Measurements from ENCODE around the gene ABCD4.

ABCD4 gene

GRCh38 chr14:74265301-74265965 is 37.3 kb downstream of the ABCD4 start:
- intact Hi-C loops (cut with DNase I): no loop called here
- no peak for DNase-seq

- no peak for DNase-seq
- intact Hi-C loops (cut with DNase I): no loop called here
Measured at GRCh38 chr14:74263921-74264320, 38.8 kb downstream of the ABCD4 start.

- DNase-seq: no peak
- intact Hi-C loops (cut with DNase I): no loop called here
Measured at GRCh38 chr14:74263181-74263580, 39.6 kb downstream of the ABCD4 start.

GRCh38 chr14:74262076-74262475 is 40.7 kb downstream of the ABCD4 start:
- intact Hi-C loops (cut with DNase I): no loop called here
- DNase-seq: no peak

- intact Hi-C loops (cut with DNase I): no loop called here
- DNase-seq: no peak
Measured at GRCh38 chr14:74261288-74261687, 41.4 kb downstream of the ABCD4 start.

GRCh38 chr14:74260525-74261233 is 42.1 kb downstream of the ABCD4 start:
- intact Hi-C loops (cut with DNase I): no loop called here
- no peak for DNase-seq

- DNase-seq: no peak
- intact Hi-C loops (cut with DNase I): no loop called here
Measured at GRCh38 chr14:74259513-74259912, 43.2 kb downstream of the ABCD4 start.

GRCh38 chr14:74258764-74259035 is 44.0 kb downstream of the ABCD4 start:
- intact Hi-C loops (cut with DNase I): no loop called here
- peak in 1 of 42 donors; percentile 10 for DNase-seq

GRCh38 chr14:74257941-74258763 is 44.6 kb downstream of the ABCD4 start:
- intact Hi-C loops (cut with DNase I): no loop called here
- DNase-seq: peak in 20 of 42 donors; percentile 7 to 54 (median 24)

GRCh38 chr14:74257078-74257940 is 45.4 kb downstream of the ABCD4 start:
- DNase-seq: peak in 41 of 42 donors; percentile 30 to 82 (median 63)
- intact Hi-C loops (cut with DNase I): no loop called here

- intact Hi-C loops (cut with DNase I): no loop called here
- no peak for DNase-seq
Measured at GRCh38 chr14:74255281-74255680, 47.5 kb downstream of the ABCD4 start.

- no peak for DNase-seq
- intact Hi-C loops (cut with DNase I): loop anchor here (5.0 kb wide), 1 partner anchor 137 kb away; no protein-coding TSS in a partner anchor
Measured at GRCh38 chr14:74249433-74250375, 53.0 kb downstream of the ABCD4 start.

GRCh38 chr14:74248017-74248416 is 54.7 kb downstream of the ABCD4 start:
- no peak for DNase-seq
- intact Hi-C loops (cut with DNase I): loop anchor here (5.0 kb wide), 1 partner anchor 136 kb away; no protein-coding TSS in a partner anchor

GRCh38 chr14:74246542-74246941 is 56.2 kb downstream of the ABCD4 start:
- intact Hi-C loops (cut with DNase I): loop anchor here (5.0 kb wide), 1 partner anchor 134 kb away; no protein-coding TSS in a partner anchor
- no peak for DNase-seq

- DNase-seq: no peak
- intact Hi-C loops (cut with DNase I): loop anchor here (5.0 kb wide), 1 partner anchor 133 kb away; no protein-coding TSS in a partner anchor
Measured at GRCh38 chr14:74245292-74245691, 57.4 kb downstream of the ABCD4 start.

GRCh38 chr14:74244115-74244514 is 58.6 kb downstream of the ABCD4 start:
- intact Hi-C loops (cut with DNase I): no loop called here
- DNase-seq: no peak

- intact Hi-C loops (cut with DNase I): no loop called here
- DNase-seq: no peak
Measured at GRCh38 chr14:74243051-74243450, 59.7 kb downstream of the ABCD4 start.

- intact Hi-C loops (cut with DNase I): no loop called here
- no peak for DNase-seq
Measured at GRCh38 chr14:74242780-74243042, 60.0 kb downstream of the ABCD4 start.

Data from head of caudate nucleus (tissue), 42 donors.